GM12873 (cell line): Measurements from ENCODE around the gene KRTAP10-3.
"Not testable (repeated sequence)": the region's sequence is repeated elsewhere in the genome, so short reads cannot be mapped to it uniquely, and the experiment has no call there.

Experiments
- TF ChIP-seq, protein P1 (sequence below): IDR thresholded peaks from 2 replicates; pipeline ENCODE4 v1.5.1; 2012; ENCODE audit warnings: low read depth, mild to moderate bottlenecking, moderate library complexity, low read length, control low read depth; ENCODE audit not compliant: insufficient read depth; ENCODE audit errors: missing control alignments

The KRTAP10-3 gene

GRCh38 chr21:44583800-44584147 lies 25.2 kb upstream of the KRTAP10-3 start:
- TF ChIP-seq, protein P1, sequence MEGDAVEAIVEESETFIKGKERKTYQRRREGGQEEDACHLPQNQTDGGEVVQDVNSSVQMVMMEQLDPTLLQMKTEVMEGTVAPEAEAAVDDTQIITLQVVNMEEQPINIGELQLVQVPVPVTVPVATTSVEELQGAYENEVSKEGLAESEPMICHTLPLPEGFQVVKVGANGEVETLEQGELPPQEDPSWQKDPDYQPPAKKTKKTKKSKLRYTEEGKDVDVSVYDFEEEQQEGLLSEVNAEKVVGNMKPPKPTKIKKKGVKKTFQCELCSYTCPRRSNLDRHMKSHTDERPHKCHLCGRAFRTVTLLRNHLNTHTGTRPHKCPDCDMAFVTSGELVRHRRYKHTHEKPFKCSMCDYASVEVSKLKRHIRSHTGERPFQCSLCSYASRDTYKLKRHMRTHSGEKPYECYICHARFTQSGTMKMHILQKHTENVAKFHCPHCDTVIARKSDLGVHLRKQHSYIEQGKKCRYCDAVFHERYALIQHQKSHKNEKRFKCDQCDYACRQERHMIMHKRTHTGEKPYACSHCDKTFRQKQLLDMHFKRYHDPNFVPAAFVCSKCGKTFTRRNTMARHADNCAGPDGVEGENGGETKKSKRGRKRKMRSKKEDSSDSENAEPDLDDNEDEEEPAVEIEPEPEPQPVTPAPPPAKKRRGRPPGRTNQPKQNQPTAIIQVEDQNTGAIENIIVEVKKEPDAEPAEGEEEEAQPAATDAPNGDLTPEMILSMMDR, result no peak

GRCh38 chr21:44583089-44583799 lies 24.6 kb upstream of the KRTAP10-3 start:
- TF ChIP-seq, protein P1, result no peak

DNA sequence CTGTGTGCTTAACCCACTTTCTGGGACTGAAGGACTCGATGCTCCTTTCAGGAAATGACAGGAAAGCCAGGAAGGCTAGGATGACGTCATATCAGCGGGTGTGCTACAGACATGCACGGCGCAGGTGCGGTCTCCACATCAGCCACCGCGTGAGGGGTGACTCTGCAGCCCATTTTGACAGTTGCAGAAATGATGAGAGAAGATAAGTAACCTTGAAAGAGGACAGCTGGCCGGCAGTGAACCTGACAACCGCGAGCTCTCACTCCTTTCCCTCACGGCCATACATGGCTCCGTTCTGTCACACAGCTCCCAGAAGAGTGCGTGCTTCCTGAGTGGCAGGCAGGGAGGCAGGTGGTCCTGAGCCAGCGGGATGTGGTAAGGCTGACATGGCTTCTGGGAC lies 23.5 kb upstream of the KRTAP10-3 start:
- TF ChIP-seq, protein P1, result no peak

- TF ChIP-seq, protein P1, result no peak
Observed at GRCh38 chr21:44581158-44581557, 22.6 kb upstream of the KRTAP10-3 start.

GRCh38 chr21:44580231-44580821 lies 21.7 kb upstream of the KRTAP10-3 start, which contains the start of gene KRTAP10-5:
KRTAP10-5 (minus strand) TSS chr21:44580604; CDS start chr21:44580578, 26 bp downstream.
- TF ChIP-seq, protein P1, result not testable (repeated sequence)

- TF ChIP-seq, protein P1, result no peak
Observed at GRCh38 chr21:44579833-44580144, 21.2 kb upstream of the KRTAP10-3 start.

GRCh38 chr21:44579056-44579832 lies 20.6 kb upstream of the KRTAP10-3 start:
- TF ChIP-seq, protein P1, result no peak
